ENCODE data around the gene HAAO. TPM values are rescaled to one million over a fixed set of nuclear protein-coding genes. Genes with fewer than 3 reads are reported as not detected.

The HAAO gene
- total and polyA plus RNA-seq, 2 of the 13 experiments (the other 11 are each of a cell fraction or from before 2014, with no cell fraction given), result 36.1 to 42.7 TPM

DNA sequence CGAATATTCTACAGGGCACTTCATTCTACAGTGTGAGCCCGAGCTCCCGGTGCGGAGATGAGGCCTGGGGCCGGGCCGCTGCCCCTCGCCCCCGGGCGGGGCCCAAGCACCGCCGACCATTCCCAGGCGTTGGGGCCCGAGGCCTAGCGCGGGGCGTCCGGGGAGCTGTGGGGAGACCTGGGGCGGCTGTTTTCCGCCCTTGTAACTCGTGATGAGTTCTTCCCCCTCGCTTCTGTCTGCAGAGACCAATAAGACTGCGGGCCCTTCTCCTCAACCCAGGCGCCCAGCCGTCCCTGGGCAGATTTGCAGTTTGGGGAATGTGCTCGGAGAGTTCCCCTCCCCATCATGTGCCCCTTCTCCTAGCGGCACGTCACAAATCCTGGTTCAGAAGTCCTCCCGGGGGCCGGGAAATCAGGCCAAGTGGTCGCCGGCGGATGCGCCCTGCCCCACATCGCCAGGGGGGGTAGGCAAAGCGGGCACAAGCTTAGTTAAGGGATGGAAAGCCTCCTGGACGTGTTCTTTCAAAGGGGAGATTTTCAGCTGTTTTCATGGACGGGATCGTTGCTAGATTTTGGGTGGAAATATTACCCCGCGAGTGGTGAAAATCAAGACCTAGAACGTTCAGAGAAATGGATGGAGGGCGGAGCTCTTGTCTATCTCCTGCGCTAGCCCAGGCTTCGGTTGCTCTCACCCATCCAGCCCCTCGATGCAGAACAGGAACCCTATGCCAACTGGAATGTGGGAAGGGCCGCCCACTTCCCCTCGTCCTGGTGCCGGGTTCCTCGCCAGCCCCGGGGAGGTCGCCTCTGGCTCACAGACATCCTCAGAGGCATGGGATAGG lies 18.8 kb upstream of the HAAO start (continued):
- TF ChIP-seq ZNF546 (CRISPR knock-in tag; conservative IDR thresholded peaks at IDR 0.05) (no peak), MEIS2 (CRISPR knock-in tag; IDR thresholded peaks at IDR 0.05) (peak; percentile 48; the same call in 1 of the 2 replicates), JUN (CRISPR knock-in tag; IDR thresholded peaks at IDR 0.05) (peak; percentile 56; the same call in 1 of the 2 replicates), THAP11 (CRISPR knock-in tag; IDR thresholded peaks at IDR 0.05) (no peak; the same call in 1 of the 2 replicates), ZNF260 (CRISPR knock-in tag; IDR thresholded peaks at IDR 0.05; ENCODE audit: borderline replicate concordance, low read depth) (0 out of 2 replicates have a peak, but pooled peaks have one; percentile 24), ZNF790 (CRISPR knock-in tag; IDR thresholded peaks at IDR 0.05; ENCODE audit: borderline replicate concordance) (no peak), ZNF572 (CRISPR knock-in tag; IDR thresholded peaks at IDR 0.05) (peak; percentile 54), MYC (CRISPR knock-in tag; IDR thresholded peaks at IDR 0.05; ENCODE audit: borderline replicate concordance) (0 out of 2 replicates have a peak, but pooled peaks have one; percentile 34), TARDBP (CRISPR knock-in tag; IDR thresholded peaks at IDR 0.05) (no peak), NFIC (IDR thresholded peaks at IDR 0.05; ENCODE audit: low read length) (no peak), ZBTB1 (CRISPR knock-in tag; IDR thresholded peaks at IDR 0.05; ENCODE audit: borderline replicate concordance) (no peak), NFATC3 (CRISPR knock-in tag; IDR thresholded peaks at IDR 0.05) (no peak), SALL1 (CRISPR knock-in tag; IDR thresholded peaks at IDR 0.05) (no peak; the same call in 1 of the 2 replicates), ETV6 (CRISPR knock-in tag; conservative IDR thresholded peaks at IDR 0.05) (no peak; the same call in 1 of the 2 replicates), CEBPG (CRISPR knock-in tag; IDR thresholded peaks at IDR 0.05) (no peak), SUZ12 (IDR thresholded peaks at IDR 0.05; ENCODE audit: low read depth, low read length) (no peak), ZNF589 (CRISPR knock-in tag; conservative IDR thresholded peaks at IDR 0.05) (no peak), HMG20B (CRISPR knock-in tag; conservative IDR thresholded peaks at IDR 0.05) (no peak), RELA (CRISPR knock-in tag; IDR thresholded peaks at IDR 0.05) (no peak), ZMYM4 (CRISPR knock-in tag; IDR thresholded peaks at IDR 0.05) (no peak), PHF5A (CRISPR knock-in tag; IDR thresholded peaks at IDR 0.05; ENCODE audit: low read depth, unreplicated experiment) (peak; percentile 56), NFE2L1 (CRISPR knock-in tag; IDR thresholded peaks at IDR 0.05; ENCODE audit: borderline replicate concordance) (no peak), GABPB1 (CRISPR knock-in tag; IDR thresholded peaks at IDR 0.05) (peak; percentile 34; the same call in 1 of the 2 replicates), REPIN1 (CRISPR knock-in tag; IDR thresholded peaks at IDR 0.05; ENCODE audit: borderline replicate concordance, low read depth) (no peak), ZSCAN30 (CRISPR knock-in tag; IDR thresholded peaks at IDR 0.05) (peak; percentile 76)
- TF ChIP-seq, protein P1, sequence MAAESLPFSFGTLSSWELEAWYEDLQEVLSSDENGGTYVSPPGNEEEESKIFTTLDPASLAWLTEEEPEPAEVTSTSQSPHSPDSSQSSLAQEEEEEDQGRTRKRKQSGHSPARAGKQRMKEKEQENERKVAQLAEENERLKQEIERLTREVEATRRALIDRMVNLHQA (CRISPR knock-in tag; IDR thresholded peaks at IDR 0.05), result no peak
- TF ChIP-seq, protein P2, sequence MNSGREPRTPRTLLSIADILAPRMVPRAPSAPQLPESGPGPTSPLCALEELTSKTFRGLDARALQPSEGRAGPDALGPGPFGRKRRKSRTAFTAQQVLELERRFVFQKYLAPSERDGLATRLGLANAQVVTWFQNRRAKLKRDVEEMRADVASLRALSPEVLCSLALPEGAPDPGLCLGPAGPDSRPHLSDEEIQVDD (CRISPR knock-in tag; IDR thresholded peaks at IDR 0.05; ENCODE audit: borderline replicate concordance), result no peak
- TF ChIP-seq, protein P3, sequence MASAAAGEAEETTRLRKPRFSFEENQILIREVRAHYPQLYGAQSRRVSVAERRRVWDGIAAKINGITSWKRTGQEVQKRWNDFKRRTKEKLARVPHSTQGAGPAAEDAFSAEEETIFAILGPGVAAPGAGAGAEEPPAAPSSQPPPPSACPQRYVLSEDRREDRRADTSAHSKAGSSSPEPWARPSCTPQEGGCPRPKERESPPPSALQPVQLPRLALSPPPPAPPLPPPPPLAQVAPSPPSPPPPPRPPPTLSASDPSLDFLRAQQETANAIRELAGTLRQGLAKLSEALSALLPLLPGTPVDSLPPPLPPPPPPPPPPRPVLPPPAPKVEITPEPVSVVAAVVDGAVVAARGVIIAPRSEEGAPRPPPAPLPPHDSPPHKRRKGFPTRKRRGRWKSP (CRISPR knock-in tag; IDR thresholded peaks at IDR 0.05), result peak; percentile 6; the same call in 1 of the 2 replicates
- TF ChIP-seq, protein P4, sequence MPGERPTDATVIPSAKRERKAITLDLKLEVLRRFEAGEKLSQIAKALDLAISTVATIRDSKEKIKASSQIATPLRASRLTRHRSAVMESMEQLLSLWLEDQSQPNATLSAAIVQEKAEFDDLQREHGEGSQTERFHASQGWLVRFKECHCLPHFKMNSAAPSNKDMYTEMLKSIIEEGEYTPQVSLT (CRISPR knock-in tag; IDR thresholded peaks at IDR 0.05; ENCODE audit: borderline replicate concordance, low read depth), result no peak
